SK-N-SH (cell line): ENCODE data around the gene PTGER1. TPM values are rescaled to one million over a fixed set of nuclear protein-coding genes. Genes with fewer than 3 reads are reported as not detected.

Experiments
- CTCF ChIA-PET: fragments of 300-600, 350-600 bp; formaldehyde crosslinking; extraction: SDS; loops from one replicate; lab custom pipeline; 2021; lab: Yijun Ruan, JAX
- POLR2A ChIA-PET: fragments of 350-600 bp; sonication (Branson Sonifier 250); formaldehyde crosslinking; extraction: SDS; loops from one replicate; lab custom pipeline; 2020; ENCODE audit warnings: antibody characterized with exemption, inconsistent platforms; lab: Yijun Ruan, JAX
- DNase-seq: peaks from one replicate; pipeline ENCODE4 v3.0.0; 2012
- H2AFZ ChIP-seq: fragments of 200-600 bp; sonication (generic); 2 replicates; pipeline ENCODE4 v1.8.1; 2016; ENCODE audit warnings: antibody characterized with exemption, mild to moderate bottlenecking, low read depth
- H3F3A ChIP-seq: fragments of 200-600 bp; sonication (generic); replicated peaks from 2 replicates; pipeline ENCODE3; 2016; ENCODE audit warnings: antibody characterized with exemption, mild to moderate bottlenecking; ENCODE audit not compliant: insufficient read depth
- H3K27ac ChIP-seq, 2 experiments: fragments of 200-500 bp in 1 of 2; fragments of 200-600 bp in 1 of 2; sonication (Bioruptor generic) in 1 of 2; sonication (generic), shearing (Covaris generic) in 1 of 2; 2 replicates each; pipeline versions ENCODE4 v1.5.1 to v1.6.1; 2014 to 2016; ENCODE audit warnings: low read depth in 2 of 2, inconsistent platforms in 1 of 2, low read length in 1 of 2, mild to moderate bottlenecking in 1 of 2, mixed read lengths in 1 of 2
- H3K27me3 ChIP-seq: fragments of 200-600 bp; sonication (generic), shearing (Covaris generic); 2 replicates; pipeline ENCODE4 v1.6.1; 2016; ENCODE audit warnings: mixed run types; ENCODE audit not compliant: insufficient read depth
- H3K36me3 ChIP-seq, 2 experiments: fragments of 200-500 bp in 1 of 2; fragments of 200-600 bp in 1 of 2; sonication (Bioruptor generic) in 1 of 2; sonication (generic) in 1 of 2; replicated peaks in 1 of 2; 2 replicates each; pipeline versions ENCODE3 to v1.5.1; 2014 to 2016; ENCODE audit warnings: low read length in 1 of 2, mild to moderate bottlenecking in 1 of 2; ENCODE audit not compliant: insufficient read depth in 2 of 2, control insufficient read depth in 1 of 2
- H3K4me1 ChIP-seq, 2 experiments: fragments of 200-500 bp in 1 of 2; fragments of 200-600 bp in 1 of 2; sonication (Bioruptor generic) in 1 of 2; sonication (generic), shearing (Covaris generic) in 1 of 2; 2 replicates each; pipeline versions ENCODE4 v1.5.1 to v1.6.1; 2014 to 2016; ENCODE audit warnings: low read depth in 1 of 2, low read length in 1 of 2, mixed run types in 1 of 2; ENCODE audit not compliant: insufficient read depth in 2 of 2, control insufficient read depth in 1 of 2
- H3K4me2 ChIP-seq: fragments of 200-600 bp; sonication (generic), shearing (Covaris generic); 2 replicates; pipeline ENCODE4 v1.6.1; 2017; ENCODE audit warnings: mixed run types
- H3K4me3 ChIP-seq, 2 experiments: fragments of 200-500 bp in 1 of 2; fragments of 200-600 bp in 1 of 2; sonication (Bioruptor generic) in 1 of 2; sonication (generic), shearing (Covaris generic) in 1 of 2; 2 replicates each; pipeline versions ENCODE4 v1.5.1 to v1.8.1; 2014 to 2016; ENCODE audit warnings: low read depth in 2 of 2, inconsistent platforms in 1 of 2, low read length in 1 of 2, mild to moderate bottlenecking in 1 of 2, mixed read lengths in 1 of 2, moderate library complexity in 1 of 2
- H3K79me2 ChIP-seq: fragments of 200-600 bp; sonication (generic); 2 replicates; pipeline ENCODE4 v1.8.1; 2017; ENCODE audit warnings: mild to moderate bottlenecking; ENCODE audit not compliant: insufficient read depth
- H3K9ac ChIP-seq: fragments of 200-600 bp; sonication (generic); 2 replicates; pipeline ENCODE4 v1.6.1; 2017; ENCODE audit warnings: mixed run types
- H3K9me2 ChIP-seq: fragments of 200-600 bp; sonication (generic); 2 replicates; pipeline ENCODE4 v1.6.1; 2017; ENCODE audit warnings: mixed run types
- H3K9me3 ChIP-seq: fragments of 200-600 bp; sonication (generic); 2 replicates; pipeline ENCODE4 v1.6.1; 2017; ENCODE audit warnings: mixed run types, mild to moderate bottlenecking, moderate library complexity
- H4K20me1 ChIP-seq: fragments of 200-600 bp; sonication (generic); 2 replicates; pipeline ENCODE4 v1.6.1; 2017; ENCODE audit warnings: mild to moderate bottlenecking, mixed run types; ENCODE audit not compliant: insufficient read depth
- CTCF ChIP-seq: fragments of 200-600 bp; sonication (generic); IDR thresholded peaks from 2 replicates; pipeline ENCODE4 v1.6.1; 2017; ENCODE audit warnings: antibody characterized with exemption, mild to moderate bottlenecking, moderate library complexity
- ELF1 ChIP-seq: IDR thresholded peaks from 2 replicates; pipeline ENCODE4 v1.4.0; 2012
- EZH2phosphoT487 ChIP-seq: fragments of 200-600 bp; sonication (generic); IDR thresholded peaks from 2 replicates; pipeline ENCODE4 v1.6.1; 2017; ENCODE audit warnings: low read depth, mixed run types, mild to moderate bottlenecking, antibody characterized with exemption, moderate library complexity, borderline replicate concordance
- FOXM1 ChIP-seq: IDR thresholded peaks from 2 replicates; pipeline ENCODE4 v1.4.0; 2012; ENCODE audit warnings: low read depth, mild to moderate bottlenecking
- MAX ChIP-seq: IDR thresholded peaks from 2 replicates; pipeline ENCODE4 v1.4.0; 2012; ENCODE audit warnings: low read depth
- NFIC ChIP-seq: IDR thresholded peaks from 2 replicates; pipeline ENCODE4 v1.4.0; 2012; ENCODE audit warnings: borderline replicate concordance
- PBX3 ChIP-seq: IDR thresholded peaks from 2 replicates; pipeline ENCODE4; 2012
- POLR2AphosphoS5 ChIP-seq: IDR thresholded peaks from 2 replicates; pipeline ENCODE4 v1.6.1; 2012; ENCODE audit warnings: low read depth, low read length
- RAD21 ChIP-seq: IDR thresholded peaks from 2 replicates; pipeline ENCODE4 v1.6.1; 2012; ENCODE audit warnings: mild to moderate bottlenecking, low read length
- RXRA ChIP-seq: IDR thresholded peaks from 2 replicates; pipeline ENCODE4 v1.4.0; 2012; ENCODE audit warnings: low read depth, mild to moderate bottlenecking, borderline replicate concordance
- SMC3 ChIP-seq: IDR thresholded peaks from 2 replicates; pipeline ENCODE4 v1.6.1; 2012; ENCODE audit warnings: low read depth, low read length, improper control_type of control experiment
- USF1 ChIP-seq: IDR thresholded peaks from 2 replicates; pipeline ENCODE4 v1.4.0; 2012; ENCODE audit warnings: low read depth, borderline replicate concordance
- WGBS: methylation state at CpG from one replicate; pipeline ENCODE4 v1.1.6; 2017; ENCODE audit warnings: low lambda C conversion rate; 5-methylcytosine and 5-hydroxymethylcytosine counted together
- polyA plus RNA-seq, 3 experiments: library from polyadenylated mRNA; depleted of rRNA; stranded (reverse); fragments of >200 nt; gene quantifications; 2 replicates each; pipeline ENCODE4 v1.2.3, GENCODE V29; 2012
- TF ChIP-seq, protein P1 (sequence below): IDR thresholded peaks from 2 replicates; pipeline ENCODE4 v1.6.1; 2012; ENCODE audit warnings: mild to moderate bottlenecking, low read depth, low read length, moderate library complexity

Gene PTGER1
- polyA plus RNA-seq, 1 of the 3 experiments (the other 2 are of a cell fraction), result 6.0 TPM

- peak; percentile 78 for TF ChIP-seq MAX
- no peak for TF ChIP-seq USF1
- TF ChIP-seq EZH2phosphoT487, result no peak
- no peak for TF ChIP-seq POLR2AphosphoS5
- peak; percentile 87 for TF ChIP-seq CTCF
- TF ChIP-seq PBX3, result peak; percentile 52
- TF ChIP-seq RAD21, result peak; percentile 49
- no peak for TF ChIP-seq NFIC
- TF ChIP-seq FOXM1, result no peak
- TF ChIP-seq, protein P1, sequence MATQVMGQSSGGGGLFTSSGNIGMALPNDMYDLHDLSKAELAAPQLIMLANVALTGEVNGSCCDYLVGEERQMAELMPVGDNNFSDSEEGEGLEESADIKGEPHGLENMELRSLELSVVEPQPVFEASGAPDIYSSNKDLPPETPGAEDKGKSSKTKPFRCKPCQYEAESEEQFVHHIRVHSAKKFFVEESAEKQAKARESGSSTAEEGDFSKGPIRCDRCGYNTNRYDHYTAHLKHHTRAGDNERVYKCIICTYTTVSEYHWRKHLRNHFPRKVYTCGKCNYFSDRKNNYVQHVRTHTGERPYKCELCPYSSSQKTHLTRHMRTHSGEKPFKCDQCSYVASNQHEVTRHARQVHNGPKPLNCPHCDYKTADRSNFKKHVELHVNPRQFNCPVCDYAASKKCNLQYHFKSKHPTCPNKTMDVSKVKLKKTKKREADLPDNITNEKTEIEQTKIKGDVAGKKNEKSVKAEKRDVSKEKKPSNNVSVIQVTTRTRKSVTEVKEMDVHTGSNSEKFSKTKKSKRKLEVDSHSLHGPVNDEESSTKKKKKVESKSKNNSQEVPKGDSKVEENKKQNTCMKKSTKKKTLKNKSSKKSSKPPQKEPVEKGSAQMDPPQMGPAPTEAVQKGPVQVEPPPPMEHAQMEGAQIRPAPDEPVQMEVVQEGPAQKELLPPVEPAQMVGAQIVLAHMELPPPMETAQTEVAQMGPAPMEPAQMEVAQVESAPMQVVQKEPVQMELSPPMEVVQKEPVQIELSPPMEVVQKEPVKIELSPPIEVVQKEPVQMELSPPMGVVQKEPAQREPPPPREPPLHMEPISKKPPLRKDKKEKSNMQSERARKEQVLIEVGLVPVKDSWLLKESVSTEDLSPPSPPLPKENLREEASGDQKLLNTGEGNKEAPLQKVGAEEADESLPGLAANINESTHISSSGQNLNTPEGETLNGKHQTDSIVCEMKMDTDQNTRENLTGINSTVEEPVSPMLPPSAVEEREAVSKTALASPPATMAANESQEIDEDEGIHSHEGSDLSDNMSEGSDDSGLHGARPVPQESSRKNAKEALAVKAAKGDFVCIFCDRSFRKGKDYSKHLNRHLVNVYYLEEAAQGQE, result no peak
- TF ChIP-seq ELF1, result no peak
- TF ChIP-seq SMC3, result peak; percentile 54; the same call in 1 of the 2 replicates
- TF ChIP-seq RXRA, result no peak
- Histone ChIP-seq H3K27me3 (no peaks in the 10 kb centered on the region), H3K9ac (no peak overlapping the region), H3F3A (peaks cover 13% of the 10 kb centered on the region), H3K27ac (no peak overlapping the region), H3K9me3 (no peaks in the 10 kb centered on the region), H4K20me1 (no peaks in the 10 kb centered on the region), H2AFZ (no peak overlapping the region), H3K4me3 (no peak overlapping the region; a peak in 1 of 4 replicates), H3K79me2 (no peaks in the 10 kb centered on the region), H3K4me1 (peaks cover 20 to 30% of the 10 kb centered on the region in 2 experiments; a peak in 3 of 4 replicates), H3K4me2 (peak overlapping the region; percentile 44; the same call in 1 of the 2 replicates), H3K9me2 (no peaks in the 10 kb centered on the region), H3K36me3 (peaks cover 6 to 20% of the 10 kb centered on the region in 2 experiments)
- POLR2A ChIA-PET, result interaction anchor here (0.5 to 1.1 kb wide), 4 partner anchors 24 to 331 kb away, joined by 3 to 5 read pairs (median 3); partner anchors contain the start of genes DNAJB1 and GIPC1
- 66% methylated on average over 32 of the region's 66 CpGs for WGBS
- CTCF ChIA-PET, result interaction anchor here (0.6 to 2.0 kb wide), 31 partner anchors 8 to 429 kb away, joined by 3 to 18 read pairs (median 4); partner anchors contain the start of genes ADGRE5, ASF1B and GIPC1
- peak; percentile 96 for DNase-seq
Measured at GRCh38 chr19:14472202-14472938, 2.8 kb downstream of the PTGER1 start.
